Measurements from ENCODE around the gene BOLL. TPM values are rescaled to one million over a fixed set of nuclear protein-coding genes. Genes with fewer than 3 reads are reported as not detected.
"Not testable (repeated sequence)": the region's sequence is repeated elsewhere in the genome, so short reads cannot be mapped to it uniquely, and the experiment has no call there.

The BOLL gene
- total RNA-seq, 1 donor from 2014 or later, result not detected

- intact Hi-C loops (cut with micrococcal nuclease), result no loop called here
Observed at GRCh38 chr2:197799068-197799467, 13.9 kb upstream of the BOLL start.

- intact Hi-C loops (cut with micrococcal nuclease), result no loop called here
Observed at GRCh38 chr2:197798187-197798586, 13.1 kb upstream of the BOLL start.

- intact Hi-C loops (cut with micrococcal nuclease), result no loop called here
Observed at GRCh38 chr2:197795277-197795676, 10.2 kb upstream of the BOLL start.

DNA sequence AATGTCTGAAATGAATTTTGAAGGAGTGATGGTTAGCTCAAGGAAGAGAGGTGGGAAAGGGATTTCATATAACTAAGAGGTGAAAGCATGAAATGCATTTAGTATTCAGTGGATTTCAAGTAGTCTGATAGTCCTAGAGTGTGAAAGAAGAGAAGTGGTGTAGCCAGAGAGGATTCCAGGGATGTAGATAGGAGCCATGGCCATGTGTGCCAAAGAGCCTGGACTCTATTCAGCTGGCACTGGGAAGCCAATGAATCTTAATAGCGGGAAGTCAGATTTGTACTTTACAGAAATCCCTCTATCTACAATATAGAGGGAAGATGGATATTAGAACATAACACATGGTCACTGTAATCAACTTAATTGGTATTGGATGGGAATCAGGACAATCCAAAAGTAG lies 8.3 kb upstream of the BOLL start:
- intact Hi-C loops (cut with micrococcal nuclease), result loop anchor here (2.0 kb wide), 1 partner anchor 13 kb away; no protein-coding TSS in a partner anchor

DNA sequence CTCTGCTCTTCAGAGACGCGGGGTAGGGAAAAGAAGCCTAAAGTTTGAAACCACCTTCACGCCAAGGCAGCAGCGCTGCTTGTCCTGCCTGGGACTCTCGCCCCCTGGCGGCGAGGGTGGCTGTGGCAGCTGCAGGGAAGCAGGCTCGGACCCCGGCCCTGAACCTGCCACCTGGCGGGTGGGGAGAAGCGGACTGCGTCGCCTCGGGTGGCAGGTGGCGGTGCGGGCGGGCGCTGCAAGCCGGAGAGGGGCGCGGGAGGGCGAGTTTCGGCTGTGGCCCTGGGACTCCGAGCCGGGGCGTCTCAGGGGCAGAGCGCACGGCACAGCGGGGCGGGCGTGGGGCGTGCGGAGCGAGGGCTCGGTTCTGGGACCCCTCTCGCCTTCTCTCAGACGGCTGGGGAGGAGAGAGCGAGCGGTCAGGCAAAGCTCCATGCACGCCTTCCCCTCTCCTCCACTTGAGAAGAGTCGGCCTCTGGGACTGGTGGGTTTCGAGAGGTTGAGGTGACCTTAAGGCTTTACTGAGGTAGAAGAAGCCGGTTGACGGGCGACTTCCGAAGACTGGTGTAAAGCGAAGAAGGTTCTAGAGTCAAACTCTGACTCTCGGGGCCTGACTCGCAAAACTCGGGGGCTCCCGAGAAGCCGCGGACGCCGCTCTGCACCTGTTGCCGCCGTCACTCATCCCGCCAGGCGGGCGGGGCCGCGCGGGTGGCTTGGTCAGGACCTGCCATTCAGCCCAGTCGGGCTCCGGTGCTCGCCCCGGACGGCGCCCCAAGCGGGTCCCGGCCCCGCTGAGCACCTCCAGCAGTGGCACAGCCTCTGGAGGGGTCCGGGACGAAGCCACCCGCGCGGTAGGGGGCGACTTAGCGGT lies 1.1 kb upstream of the BOLL start:
- intact Hi-C loops (cut with micrococcal nuclease), result loop anchor here (1.0 to 2.0 kb wide), 2 partner anchors 18 to 79 kb away; partner anchors contain the start of gene PLCL1

- intact Hi-C loops (cut with micrococcal nuclease), result no loop called here
Observed at GRCh38 chr2:197782126-197782525, 3.0 kb downstream of the BOLL start.

- intact Hi-C loops (cut with micrococcal nuclease), result loop anchor here (2.0 to 5.0 kb wide), 7 partner anchors 262 to 1712 kb away; partner anchors contain the start of genes COQ10B, DNAH7, MOB4 and SF3B1
Observed at GRCh38 chr2:197779261-197779660, 5.9 kb downstream of the BOLL start.

DNA sequence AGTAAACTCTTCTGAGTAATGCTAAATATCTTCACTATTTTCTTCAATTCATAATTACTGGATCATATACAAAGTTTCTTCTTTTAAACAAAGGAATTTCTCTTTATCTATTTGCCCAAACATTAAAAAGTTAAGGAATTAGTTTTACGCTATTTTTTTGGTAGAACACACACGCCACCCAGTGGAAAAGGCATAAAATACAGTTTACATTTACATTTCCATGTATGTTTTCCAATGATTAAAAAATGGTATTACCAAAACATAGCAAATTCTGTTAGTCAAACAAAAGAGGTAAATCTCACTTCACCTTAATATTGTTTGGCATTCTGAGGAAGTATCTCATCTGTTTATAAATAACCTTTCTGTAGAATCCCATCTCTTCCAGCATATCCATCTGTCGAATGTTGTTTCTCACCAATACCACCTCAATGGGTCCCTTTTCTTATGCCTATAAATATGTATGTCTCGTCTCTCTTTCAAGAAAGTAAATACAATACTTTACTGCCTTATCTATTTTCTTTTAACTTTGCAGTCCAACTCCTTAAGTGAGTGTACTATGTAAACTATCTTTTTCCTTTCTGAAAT lies 7.2 kb downstream of the BOLL start:
- intact Hi-C loops (cut with micrococcal nuclease), result loop anchor here (1.0 to 5.0 kb wide), 9 partner anchors 71 to 1711 kb away; partner anchors contain the start of genes COQ10B, DNAH7, MOB4 and SF3B1

DNA sequence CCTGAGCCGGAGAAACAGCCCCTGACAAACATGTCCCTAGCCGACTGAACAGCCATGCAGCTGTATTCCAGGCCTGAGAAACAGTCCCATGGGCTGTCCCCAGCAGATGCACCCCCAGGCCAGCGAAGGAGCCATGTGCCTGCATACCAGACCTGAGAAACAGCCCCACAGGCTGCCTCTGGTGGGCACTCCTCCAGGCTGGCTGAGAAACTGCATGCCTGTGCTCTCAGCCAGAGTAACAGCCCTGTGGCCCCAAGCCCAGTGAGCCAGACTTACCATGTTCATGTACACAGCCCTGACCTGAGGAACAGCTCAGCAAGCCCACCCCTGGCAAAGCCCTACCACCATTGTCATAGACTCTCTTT lies 24.8 kb downstream of the BOLL start:
- intact Hi-C loops (cut with micrococcal nuclease), result no loop called here

DNA sequence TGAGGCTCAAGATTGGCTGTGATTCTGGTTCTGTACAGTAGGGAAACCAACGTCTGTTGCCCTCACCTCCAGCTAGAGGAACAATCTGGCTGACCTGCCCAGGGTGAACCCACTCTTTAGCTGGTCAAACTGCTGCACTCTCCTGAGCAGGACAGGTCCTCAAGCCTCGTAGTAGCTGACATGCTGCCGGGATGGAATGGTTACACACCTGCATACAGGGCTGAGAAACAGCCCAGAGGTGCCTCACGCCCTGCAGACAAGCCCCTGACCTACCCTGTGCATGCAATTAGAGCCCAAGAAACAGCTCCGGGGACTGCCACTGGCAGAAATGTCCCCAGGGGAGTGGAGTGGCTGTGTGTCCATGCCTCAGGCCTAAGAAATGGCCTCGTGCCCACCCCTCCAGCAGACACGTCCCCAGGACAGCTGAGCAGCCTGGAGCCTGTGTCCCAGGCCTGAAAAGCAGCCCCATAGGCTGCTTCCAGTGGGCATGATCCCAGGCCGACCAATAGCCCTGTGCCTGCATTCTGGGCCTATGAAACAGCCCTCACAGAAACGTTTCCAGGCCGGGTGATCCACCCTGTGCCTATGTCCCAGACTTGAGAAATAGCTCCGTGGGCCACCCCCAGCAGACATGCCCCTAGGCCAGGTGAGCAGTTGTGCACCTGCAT lies 25.4 kb downstream of the BOLL start:
- intact Hi-C loops (cut with micrococcal nuclease), result no loop called here

- intact Hi-C loops (cut with micrococcal nuclease), result no loop called here
Observed at GRCh38 chr2:197759013-197759412, 26.1 kb downstream of the BOLL start.

- intact Hi-C loops (cut with micrococcal nuclease), result no loop called here
Observed at GRCh38 chr2:197740200-197740599, 44.9 kb downstream of the BOLL start.

GRCh38 chr2:197728555-197729544 lies 56.3 kb downstream of the BOLL start:
- intact Hi-C loops (cut with micrococcal nuclease), result not testable (repeated sequence)

GRCh38 chr2:197727011-197727410 lies 58.1 kb downstream of the BOLL start:
- intact Hi-C loops (cut with micrococcal nuclease), result no loop called here

GRCh38 chr2:197717863-197718262 lies 67.3 kb downstream of the BOLL start:
- intact Hi-C loops (cut with micrococcal nuclease), result no loop called here

DNA sequence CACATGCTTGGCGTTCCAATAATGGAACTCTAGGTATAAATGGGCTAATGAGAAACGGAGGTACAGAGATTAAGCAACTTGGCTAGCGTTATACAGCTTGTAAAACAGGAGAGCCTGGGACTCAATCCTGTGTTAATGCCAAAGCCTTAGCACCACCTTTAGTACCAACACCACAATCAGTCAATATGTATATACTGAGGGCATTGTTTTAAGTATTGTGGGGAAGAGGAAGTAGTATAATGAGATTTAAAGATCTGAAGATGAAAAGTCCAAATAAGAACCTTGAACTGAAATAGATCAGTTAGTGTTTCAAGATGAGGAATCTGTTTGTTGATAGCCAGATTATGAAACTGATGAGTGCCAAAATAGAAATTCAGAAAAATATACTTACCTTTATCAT lies 71.8 kb downstream of the BOLL start:
- intact Hi-C loops (cut with micrococcal nuclease), result no loop called here

- intact Hi-C loops (cut with micrococcal nuclease), result no loop called here
Observed at GRCh38 chr2:197711578-197711977, 73.5 kb downstream of the BOLL start.

DNA sequence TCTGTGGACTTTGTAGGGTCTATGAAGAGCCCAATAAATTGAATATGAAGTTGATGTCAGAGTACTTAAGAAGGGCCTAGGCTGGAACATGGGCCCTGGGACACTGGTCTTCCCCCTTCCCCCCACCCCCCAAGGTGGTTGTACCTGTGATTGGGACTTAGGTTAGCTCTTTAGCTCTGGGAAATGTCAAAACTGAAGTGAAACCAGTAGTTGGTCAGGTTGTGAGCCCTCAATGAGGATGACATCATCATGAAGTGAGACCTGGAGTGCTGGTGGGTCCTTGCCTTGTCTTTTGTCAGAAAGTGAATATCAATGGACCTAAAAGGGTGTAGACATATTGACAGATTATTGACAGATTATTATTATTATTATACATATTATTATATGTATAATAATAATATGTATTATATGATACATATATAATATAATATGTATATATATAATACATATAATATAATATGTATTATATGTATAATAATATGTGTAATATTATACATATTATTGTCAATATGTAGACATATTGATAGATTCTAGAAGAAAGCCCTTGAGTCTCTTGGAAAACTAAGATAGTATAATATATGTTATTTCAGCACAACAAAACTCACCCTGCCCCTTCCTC lies 74.6 kb downstream of the BOLL start:
- intact Hi-C loops (cut with micrococcal nuclease), result no loop called here

DNA sequence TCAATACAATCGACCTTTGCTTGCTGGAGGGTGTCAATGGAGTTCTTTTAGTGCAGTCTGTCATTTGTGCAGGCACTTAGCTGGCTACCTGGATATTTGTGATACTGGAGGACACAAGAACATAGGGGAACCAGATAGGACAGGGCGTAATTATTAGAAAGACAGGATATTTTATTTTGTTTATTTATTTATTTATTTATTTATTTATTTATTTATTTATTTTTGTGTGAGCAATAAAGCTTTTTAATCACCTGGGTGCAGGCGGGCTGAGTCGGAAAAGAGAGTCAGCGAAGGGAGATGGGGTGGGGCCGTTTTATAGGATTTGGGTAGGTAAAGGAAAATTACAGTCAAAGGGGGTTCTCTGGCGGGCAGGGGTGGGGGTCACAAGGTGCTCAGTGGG lies 76.0 kb downstream of the BOLL start:
- intact Hi-C loops (cut with micrococcal nuclease), result loop anchor here (1.0 to 10.0 kb wide), 8 partner anchors 178 to 1644 kb away; partner anchors contain the start of genes DNAH7, PGAP1 and STK17B

DNA sequence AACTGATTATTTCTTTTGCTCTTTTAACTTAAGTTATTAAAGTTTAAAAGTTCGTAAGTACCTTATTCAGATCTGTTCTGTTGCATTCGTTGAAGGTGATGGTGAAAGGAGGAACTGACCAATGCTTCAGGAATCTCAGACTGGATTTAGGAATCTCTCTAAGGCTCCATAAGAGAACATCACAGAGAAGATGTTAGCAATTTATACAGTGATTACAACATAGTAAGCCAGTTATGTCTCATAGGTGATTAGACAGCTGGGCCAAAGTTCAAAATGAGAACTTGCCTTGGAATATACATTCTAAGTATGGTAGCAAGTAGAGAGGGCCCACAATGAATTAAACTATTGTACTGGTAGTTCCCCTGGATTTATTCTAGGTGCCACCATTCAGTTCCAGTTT lies 76.8 kb downstream of the BOLL start:
- intact Hi-C loops (cut with micrococcal nuclease), result loop anchor here (5.0 to 10.0 kb wide), 7 partner anchors 179 to 1644 kb away; partner anchors contain the start of genes DNAH7, PGAP1 and STK17B

Measured in T-helper 1 cell treated with Interleukin-12 subunit alpha and Interleukin-12 subunit beta and Interleukin-4 antibody, amounts not matched to agents 30 ng/mL and 1 ng/mL, for 36 hours (primary cell).